Dermis blood vessel endothelial cell (primary cell): Measurements from ENCODE around the gene NFAM1. TPM values are rescaled to one million over a fixed set of nuclear protein-coding genes. Genes with fewer than 3 reads are reported as not detected.

ENCODE experiments used
- DNase-seq: peaks from one replicate; pipeline ENCODE4 v3.0.0; 2010
- total RNA-seq: library from RNA; depleted of rRNA; stranded (reverse); fragments of >200 nt; gene quantifications from 2 replicates; pipeline ENCODE4 v1.2.3, GENCODE V29; 2014

Gene NFAM1
- total RNA-seq, 1 donor from 2014 or later: not detected

DNA sequence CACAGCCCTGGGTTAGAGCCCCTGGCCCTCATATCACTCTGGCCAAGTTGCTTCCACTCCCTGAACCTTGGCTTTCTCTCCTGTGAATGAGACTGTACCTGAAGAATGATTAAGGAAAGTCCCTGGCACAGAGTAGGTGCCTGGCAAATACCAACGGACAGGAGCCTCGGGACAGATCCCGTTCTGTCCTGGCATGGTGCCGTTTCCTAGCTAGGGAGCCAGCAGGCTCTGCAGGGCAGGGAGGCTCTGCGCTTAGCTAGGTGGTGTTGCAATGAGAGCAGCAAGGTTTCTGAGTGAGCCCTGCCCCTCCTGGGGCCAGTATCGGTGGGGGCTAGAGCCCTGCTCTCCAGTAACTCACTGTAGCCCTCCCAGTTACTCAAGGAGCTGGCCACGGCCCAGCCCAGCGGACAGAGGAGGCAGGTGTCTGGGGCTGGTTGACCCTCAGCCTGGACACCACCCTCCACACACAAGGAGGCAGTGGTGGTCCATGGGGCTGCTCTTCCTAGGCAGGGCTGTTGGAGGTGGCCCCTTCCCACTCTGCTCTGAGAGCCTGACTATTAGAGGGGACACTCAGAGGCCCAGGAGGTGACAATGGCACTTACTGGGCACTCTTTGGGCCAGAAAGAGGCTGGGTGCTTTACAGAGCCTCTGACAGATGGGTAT, 74.4 kb downstream of the NFAM1 start:
- DNase-seq: no peak

DNA sequence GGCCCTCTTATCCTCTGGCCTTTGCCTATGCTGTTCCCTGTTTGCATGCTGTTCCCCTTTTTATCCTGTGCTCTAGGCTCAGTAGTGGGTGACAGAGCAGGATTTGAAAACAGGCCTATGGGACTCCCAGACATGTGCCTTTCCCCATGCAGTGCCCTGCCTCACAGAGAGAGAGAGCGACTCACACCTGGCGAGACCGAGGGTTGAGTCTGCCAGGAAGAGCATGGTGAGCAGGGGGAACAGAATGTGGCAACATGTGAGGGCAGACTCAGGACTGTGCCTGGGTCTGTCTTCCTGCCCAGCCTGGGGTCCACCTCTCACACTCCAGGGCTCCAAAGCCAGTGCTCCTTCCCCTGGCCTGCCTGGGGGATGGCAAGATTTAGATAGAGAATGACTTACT, 75.0 kb downstream of the NFAM1 start:
- DNase-seq: no peak

DNA sequence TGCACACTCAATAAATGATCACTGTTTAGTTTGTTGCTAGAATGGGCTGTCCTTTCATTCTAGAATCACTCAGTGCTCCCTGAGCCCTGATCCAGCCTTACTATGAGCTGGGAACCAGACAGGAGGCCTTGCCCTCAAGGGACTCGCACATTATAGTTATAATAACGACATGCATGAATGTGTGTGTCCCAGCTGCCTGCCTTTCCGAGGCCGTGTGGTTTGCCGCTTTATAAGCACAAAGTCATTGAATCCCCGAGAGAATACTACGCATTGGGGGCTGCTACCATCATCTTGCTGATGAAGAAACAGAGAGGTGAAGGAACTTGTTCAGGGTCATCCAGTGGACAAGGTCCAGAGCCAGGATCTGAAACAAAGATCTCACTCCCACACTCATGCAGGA, 75.7 kb downstream of the NFAM1 start:
- DNase-seq: no peak

DNA sequence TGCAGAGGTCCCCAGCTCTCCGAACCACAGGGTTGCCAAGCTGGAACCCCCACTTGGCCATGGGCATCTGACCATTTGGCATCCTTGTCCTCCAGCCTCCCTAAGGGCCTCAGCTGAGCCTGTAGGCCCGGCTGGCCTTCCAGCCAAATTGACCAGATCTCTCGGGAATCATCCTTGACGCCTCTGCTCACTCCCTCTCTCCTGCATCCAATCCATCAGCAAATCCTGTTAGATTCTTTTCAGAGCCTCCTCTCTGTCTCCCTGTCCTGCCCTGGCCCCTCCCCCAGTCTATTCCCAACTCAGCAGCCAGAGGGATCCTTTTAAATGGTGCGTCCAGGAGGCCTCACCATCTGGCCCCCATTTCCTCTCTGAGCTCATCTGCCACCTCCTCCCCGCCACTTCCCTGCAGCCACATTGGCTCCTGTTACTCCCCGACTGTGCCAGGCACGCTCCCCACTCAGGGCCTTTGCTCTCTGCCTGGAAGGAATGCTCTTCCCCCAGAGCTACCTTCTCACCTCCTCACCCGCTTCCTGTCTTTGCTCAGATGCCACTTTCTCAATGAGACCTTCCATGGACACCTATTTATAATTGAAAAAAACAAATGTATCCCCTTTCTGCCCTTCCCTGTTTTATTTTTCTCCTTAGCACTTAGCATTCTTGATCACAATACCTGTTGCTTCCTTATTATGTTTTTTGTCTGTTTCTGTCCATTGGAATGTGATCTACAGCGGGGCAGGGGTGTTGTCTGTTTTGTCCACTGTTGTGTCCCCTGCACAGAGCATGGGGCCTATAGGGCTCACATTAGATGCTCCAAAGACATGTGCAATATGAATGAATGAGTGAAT, 78.1 kb downstream of the NFAM1 start:
- DNase-seq: no peak

DNA sequence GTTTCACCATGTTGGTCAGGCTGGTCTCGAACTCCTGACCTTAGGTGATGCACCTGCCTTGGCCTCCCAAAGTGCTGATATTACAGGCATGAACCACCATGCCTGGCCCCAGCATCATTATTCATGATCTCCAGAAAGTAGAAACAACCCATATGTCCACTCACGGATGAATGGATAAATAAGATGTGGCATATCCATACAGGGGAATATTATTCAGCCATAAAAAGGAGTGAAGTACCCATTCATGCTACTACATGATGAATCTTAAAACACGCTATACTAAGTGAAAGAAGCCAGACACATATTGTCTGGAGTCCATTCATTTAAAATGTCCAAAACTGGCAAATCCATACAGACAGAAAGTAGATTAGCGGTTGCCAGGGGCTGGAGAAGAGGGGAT, 81.8 kb downstream of the NFAM1 start:
- DNase-seq: no peak

DNA sequence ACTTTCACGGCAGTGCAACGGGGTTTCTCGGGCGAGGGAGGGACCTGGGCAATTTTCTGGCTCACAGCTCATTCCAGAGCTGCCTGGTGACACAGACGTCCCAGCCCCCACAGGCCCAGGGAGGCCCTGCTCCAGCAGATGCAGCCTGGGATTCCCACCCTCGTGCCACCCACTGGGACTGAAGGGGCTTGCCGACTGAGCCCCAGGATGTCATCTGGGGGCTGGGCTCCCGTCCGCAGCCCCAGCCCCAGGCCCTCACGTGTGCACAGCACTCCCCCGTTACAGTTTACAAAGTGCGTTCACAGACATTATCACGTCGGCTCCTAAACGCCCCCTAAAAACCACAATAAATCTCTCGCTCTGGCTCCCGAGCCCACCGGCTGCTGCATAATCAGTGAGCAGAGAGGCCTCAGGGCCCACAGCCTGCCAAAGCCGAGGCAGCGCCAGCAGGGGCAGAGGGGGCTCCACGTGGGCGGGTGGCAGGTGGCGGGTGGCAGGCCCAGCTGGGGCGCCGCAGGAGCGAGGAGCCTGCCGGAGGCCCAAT, 84.8 kb downstream of the NFAM1 start:
- no peak for DNase-seq

DNA sequence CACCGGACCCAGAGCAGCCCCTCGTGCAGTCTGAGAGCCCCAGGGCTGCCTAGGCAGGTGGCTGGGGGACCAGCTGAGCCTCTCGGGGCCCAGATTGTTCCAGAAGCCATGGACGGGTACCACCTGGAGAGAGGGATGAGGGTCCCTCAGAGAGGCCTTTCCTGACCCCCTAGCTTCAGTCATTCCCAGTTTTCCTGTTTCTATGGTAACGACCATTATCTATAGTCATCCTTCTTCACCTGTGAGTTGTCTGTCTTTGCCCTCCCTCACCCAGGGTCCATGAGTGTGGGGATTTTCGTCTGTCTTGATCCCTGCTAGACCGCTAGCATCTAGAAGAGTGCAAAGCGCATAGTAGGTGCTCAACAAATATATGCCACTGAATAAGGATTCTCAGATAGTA, 85.5 kb downstream of the NFAM1 start:
- no peak for DNase-seq

DNA sequence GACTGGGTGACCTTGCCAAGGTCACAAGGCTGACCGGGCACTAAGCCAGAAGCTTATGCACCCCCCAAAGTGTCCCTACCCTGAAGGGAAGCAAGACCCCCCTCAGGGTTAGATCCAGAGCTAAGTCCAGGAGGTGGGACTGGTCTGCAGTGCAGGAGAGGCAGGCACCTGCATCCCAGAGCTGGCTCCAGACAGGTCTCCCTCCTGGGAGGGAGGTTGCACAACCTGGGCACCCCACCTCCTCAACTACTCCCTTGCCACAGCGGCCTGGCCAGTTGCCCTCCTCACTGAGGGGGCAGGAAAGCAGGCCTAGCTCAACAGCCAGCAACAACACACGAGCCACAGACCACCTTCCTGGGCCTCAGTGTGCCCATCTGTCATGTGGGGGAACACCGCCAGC, 86.7 kb downstream of the NFAM1 start:
- DNase-seq: no peak

DNA sequence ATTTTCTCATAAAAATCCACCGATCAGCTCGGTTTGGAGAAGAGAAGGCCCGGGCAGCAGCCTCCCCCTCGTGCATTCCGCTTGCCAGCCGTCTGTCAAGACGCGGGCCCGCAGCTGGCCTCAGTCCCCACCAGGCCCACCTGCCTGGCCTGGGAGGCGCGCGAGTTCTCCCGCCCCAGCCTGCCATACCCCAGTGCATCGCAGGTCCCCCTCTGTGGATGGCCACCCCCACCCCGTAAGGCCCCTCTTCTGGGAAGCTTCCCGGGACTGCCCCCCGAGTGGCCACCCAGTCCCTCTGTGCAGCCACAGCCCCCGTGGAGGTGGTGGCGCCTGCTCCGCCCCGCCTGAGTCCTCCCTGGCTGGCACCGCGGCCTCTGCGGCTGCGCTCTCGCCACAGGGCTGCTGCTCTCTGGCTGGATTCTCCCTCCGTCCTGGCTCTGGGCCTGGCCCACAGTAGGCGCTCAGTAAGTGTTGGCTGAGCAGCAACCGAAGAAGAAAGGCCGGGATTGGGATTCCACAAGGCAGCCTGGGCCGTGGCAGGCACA, 87.8 kb downstream of the NFAM1 start:
- DNase-seq: no peak

DNA sequence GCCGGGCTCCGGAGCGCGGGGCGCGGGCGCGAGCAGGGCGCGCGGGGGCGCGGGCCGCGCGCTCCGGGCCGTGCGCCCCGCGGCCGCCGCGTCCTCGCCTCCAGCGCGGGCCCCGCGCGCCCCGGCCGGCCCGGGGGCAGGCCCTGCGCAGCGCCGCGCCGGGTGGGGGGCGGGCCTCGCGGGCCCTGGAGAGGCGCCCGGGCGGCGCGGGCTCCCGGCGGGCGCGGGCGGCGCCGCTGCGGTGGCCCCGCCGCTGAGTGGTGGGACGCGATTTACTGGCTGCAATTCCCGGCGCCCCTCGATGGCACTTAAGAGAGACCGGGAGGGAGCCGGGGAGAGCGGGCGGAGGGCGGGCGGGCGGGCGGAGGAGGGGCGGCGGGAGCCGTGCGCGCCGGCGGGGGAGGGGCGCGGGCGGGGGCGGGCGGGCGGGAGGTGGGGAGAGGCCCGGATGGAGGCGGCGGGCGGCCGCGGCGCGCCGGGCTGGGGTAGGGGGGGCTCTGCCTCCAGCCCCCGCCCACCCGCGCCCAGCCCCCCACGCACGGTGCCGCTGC, 88.6 kb downstream of the NFAM1 start:
- no peak for DNase-seq

DNA sequence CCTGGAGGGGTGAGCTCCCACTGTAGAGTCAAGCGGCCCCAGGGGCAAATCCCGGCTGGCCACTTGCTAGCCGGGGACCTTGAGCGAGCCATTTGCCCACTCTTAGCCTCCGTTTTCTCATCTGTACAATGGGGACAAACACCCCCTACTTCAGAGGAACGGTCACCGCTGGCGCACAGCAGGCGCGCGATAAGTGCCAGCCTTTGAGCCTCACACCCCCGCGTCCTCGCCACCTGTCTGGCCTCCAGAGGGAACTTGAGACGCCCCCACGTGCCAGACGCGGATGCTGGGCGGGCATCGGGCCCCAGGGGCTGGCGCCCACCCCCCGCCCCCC, 89.1 kb downstream of the NFAM1 start:
- DNase-seq: no peak

DNA sequence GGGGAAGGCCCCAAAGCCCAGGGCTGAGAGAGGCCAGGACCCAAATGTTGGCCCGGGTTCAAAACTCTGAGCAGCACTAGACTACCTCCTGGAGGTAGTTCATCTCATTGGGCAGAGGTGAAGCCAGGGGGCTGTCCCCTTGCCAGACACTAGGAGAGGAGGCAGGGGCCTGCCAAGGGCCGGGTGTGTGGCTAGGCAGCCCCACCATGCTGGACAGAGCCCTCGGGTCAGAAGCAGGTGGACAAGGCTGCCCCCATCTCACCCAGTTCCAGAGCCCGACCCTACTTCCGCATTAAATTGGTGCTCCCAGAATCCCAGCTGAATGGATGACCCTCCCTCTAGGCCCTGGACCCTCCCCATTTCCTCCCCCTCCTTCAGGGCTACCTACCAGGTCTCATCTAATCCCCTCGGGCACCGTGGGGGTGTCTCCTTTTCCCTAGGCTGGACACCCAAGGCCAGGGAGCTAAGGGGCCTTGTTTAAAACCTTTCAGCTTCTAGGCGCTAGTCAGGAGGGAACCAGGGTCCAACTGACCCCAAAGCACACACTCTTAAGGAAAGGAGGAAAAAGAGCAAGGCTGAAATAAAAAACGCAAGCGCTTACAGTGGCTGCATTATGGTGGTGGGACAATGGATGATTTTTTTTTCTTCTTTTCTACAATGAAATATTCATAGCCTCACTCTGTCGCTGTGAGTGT, 89.6 kb downstream of the NFAM1 start:
- DNase-seq: no peak

DNA sequence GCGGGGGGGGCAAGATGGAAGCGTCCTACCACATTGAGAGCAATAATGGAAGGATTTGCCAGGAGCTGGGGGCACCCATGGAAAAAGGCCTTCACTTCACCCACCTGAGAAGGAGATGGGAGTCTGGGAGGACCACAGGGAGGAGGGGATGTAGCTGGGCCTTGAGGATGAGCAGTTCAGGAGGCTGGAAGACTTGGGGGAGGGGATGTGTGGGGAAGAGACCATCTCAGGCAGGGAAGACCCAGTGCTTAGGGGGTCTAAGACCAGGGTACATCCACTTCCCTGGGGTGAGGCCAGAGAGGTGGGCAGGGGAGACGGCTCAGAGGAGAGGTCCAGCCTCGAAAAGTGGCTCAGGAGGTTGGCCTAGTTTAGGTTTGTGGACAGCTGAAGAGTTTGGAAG, 90.4 kb downstream of the NFAM1 start:
- DNase-seq: no peak

DNA sequence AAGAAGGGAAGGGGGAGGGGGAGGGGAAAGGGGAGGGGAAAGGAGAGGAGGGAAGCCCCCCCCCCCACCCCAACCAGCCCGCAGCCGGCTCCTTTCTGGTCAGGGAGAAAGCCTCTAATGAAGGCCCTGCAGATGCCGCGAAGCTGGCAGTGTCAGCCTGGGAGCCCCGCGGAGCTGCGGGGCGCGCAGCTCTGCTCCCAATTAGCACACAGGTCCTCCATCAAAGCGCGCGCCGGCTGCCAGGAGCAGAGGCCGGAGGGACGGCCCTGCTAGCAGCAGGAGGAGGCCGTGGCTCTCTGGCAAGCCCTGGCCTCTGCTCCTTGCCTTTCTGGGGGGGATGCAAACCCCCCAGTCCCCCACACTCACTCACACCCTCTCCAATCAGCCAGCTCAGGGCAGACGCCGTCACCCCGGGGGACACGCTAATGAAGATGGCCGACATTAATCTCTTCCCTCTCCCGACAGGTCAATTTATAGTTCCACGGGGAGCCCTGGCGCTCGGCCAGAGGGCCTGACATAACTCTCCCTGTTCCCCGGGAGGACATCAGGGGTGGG, 91.3 kb downstream of the NFAM1 start:
- no peak for DNase-seq

DNA sequence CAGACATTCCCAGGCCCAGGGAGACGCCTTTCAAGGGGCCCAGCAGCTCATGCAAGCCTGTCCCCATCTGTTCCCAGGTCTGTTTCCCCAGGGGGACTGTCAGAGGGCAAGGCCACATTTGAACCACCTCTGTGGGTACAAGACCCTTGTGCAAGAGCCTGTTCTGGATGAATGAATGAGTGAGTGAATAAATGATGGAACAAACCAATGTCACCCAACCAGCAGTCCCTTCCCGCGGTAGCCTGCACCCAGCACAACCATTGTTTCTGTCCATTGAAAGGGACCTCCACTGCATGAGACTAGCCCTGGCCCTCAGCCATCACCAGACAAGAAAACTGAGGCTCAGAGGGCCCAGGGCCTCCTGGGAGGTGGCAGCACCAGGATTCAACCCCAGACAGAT, 92.1 kb downstream of the NFAM1 start:
- DNase-seq: no peak

DNA sequence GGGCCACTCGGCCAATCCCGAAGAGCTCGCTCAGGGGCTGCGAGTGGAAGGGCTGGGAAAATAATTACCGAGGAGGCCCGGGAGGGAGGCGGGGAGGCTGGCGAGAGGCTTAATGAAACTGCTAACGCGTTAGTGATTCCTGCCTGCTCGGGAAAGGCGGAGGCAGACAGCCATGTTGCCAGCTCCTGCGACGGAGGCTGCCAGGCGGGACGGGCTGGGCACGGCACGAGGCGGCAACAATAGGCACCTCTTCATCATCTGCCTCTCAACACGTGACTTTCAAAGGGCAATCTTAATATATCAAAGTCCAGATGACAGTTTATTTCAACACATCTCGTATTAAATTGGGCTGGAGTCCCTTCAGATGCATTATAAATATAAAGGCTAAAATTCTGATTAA, 93.7 kb downstream of the NFAM1 start:
- no peak for DNase-seq

DNA sequence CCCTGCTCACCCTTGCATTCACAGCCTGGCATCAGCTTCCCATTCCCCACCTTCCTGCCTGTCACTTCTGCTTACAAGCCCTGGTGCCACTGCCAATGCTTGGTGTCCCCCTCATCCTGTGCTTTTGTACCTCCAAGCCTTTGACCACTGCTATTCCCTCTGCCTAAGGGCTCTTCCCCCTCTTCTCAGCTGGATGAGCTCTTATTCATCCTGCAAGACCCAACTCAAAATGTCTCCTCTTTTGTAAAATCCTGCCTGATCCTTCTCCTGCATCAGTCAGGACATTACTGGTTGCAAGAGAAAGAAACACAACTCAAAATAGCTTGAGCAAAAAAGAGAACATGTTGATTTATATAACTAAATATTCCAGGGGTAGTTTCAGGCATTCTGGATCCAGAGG, 94.8 kb downstream of the NFAM1 start:
- DNase-seq: no peak

DNA sequence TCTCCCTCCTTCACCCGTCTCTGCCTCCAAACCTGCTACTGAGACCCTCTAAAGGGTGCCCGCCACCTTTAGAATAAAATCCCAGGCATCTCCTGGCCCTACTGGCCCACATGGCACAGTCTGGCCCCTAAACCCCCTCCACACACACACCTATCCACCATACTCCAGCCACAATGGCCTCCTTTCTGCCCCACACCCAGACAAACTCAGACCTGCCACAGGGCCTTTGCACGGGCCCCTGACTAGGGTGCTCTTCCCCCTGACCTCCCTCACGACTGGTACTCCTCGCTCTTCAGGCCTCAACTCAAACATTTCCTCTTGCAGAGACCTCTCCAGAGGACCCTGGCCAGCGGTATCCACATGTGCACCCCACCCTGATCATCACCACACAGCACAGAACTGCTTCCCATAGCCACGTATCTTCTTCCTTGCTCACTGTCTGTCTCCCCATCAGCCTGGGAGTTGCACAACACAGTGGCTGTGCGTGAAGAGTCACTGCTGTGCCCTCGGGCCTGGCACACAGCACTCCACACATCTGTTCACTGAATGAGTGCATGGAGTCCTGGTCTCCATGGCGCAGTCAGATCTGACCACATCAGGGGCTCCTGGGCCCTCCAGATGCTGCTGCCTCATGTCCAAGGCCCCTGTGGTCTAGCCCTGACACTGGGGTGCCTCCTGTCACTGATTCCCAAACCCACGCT, 95.5 kb downstream of the NFAM1 start:
- no peak for DNase-seq

DNA sequence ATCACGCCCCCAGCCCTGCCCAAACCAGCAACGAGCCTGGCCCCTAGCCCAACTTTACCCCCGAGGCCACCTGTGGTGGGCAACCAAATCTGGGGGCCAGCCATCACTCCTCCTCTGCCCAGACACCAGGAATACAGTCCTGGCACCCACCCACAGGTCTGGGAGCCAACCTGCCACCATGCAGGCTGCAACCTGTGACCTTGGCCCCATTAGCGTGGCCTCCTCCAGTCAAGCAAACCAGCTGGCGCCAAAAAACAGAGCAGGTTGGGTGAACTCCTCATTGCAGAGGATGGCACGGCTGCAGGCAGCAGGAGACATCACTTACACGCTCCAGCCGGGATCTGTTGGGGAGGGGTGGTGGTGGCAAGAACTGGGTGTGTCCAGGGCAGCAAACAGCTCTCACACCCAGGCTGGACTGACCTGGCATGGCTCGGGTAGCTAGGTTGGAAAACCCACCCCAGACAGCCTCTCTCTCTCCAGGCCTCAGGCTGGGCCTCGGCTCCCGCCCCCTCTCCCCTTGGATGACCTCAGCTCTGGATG, 96.3 kb downstream of the NFAM1 start:
- no peak for DNase-seq

DNA sequence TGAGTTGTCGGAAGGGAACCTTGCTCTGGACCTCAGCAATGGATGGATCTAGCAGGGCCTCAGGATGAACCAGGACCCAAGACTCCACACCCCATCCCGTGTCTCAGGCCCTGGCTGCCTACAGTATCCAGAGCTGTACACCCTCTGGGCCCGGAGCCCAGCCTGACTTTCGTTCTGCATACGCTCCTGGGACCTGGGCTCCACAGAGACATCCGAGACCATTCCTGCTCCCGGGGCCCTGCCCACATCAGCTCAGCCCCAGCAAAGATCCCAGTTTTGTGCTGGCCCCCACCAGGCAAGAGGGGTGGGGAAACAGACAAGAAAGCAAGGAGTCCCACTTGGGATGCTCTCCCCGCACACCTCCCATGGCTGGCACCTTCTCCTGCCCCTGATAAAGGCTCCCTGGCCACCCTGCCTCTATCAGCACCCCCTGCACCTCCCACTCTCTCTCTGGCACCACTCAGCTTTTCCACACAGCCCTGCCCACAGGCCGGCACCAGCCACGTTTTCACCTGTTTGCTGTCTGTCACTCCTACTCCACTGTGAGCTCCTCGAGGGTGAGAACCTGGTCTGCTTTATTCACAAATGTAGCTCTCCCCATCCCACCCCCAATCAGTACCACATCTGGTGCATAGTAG, 97.2 kb downstream of the NFAM1 start:
- no peak for DNase-seq

DNA sequence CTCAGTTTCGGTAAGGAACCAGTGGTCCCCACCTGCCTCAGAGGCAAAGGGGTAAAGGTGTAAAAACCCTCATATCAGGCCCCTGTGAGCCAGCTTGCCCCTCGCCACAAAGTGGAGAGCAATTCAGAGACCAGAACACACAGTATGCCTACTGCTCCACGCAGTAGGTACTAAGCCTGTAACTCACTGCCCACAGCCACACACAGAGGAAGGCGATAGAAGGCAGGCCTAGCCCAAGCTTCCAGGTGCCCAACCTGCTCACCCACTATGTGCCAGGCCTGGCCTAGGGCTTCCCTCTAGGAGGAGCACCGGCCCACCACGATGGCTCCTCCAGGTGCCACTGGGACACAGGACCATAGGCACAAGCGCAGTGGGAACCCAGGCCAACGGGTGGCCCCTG, 98.7 kb downstream of the NFAM1 start:
- no peak for DNase-seq
